NCI-H226 (cell line): ENCODE measurements around the gene WIZ.
"Not testable (repeated sequence)": the region's sequence is repeated elsewhere in the genome, so short reads cannot be mapped to it uniquely, and the experiment has no call there.

ENCODE experiments used
- DNase-seq: peaks from one replicate; pipeline ENCODE4 v3.0.0-alpha.2; 2015

Gene WIZ

GRCh38 chr19:15428956-15429824, 20.6 kb downstream of the WIZ start:
- no peak for DNase-seq

DNA sequence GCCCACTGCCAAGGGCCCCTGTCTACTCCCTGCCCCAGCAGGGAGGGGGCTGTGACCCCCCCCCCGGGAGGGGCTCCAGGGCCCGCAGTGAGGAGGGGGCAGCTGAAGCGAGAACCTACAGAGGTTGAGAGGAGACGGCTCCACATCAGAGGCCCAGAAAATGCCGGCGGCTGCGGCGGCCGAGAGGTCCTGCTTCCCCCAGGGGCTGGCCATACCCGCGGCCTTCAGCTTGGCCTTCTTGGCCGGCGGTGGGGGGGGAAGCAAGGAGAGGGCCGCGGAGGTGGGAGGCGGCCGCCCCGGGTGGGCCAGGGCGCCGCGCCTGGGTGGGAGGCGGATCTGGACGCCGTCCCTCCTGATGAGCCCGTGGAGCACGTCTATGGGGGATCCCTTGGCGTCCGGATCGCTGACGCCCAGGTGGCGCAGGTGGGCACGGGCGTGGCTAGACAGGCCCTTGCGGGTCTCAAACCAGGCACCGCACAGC, 21.7 kb downstream of the WIZ start:
- DNase-seq: no peak

- no peak for DNase-seq
These were observed 22.4 kb downstream of the WIZ start for GRCh38 chr19:15427350-15427700.

GRCh38 chr19:15426485-15427349, 23.0 kb downstream of the WIZ start:
- no peak for DNase-seq

GRCh38 chr19:15425321-15425950, 24.3 kb downstream of the WIZ start:
- DNase-seq: no peak

DNA sequence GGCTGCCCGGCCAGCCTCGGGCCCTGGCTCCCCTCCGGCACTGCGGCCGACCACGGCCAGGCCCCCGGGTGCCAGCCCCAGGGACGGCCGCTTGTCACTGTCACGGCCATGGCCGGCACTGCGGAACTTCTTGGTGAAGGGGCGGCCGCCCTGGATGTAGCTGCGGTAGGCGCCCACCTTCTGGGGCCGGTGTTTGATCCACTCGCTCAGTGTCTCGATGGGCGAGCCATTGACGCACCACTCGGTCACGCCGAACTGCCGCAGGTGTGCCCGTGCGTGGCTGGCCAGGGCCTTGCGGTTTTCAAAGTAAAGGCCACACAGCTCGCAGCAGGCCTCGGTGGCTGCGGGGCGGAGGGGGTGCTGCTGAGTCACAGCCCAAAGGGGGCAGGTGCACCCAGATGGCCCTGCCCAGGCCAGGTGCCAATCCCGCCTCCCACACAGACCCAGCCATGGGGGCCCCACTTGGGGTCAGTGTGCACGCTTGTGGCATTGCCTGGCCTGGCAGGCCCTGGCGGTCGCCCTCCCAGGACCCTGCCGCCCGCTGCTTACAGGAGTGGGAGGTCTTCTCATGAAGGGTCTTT, 25.0 kb downstream of the WIZ start:
- DNase-seq: no peak

GRCh38 chr19:15424121-15424520, 25.6 kb downstream of the WIZ start:
- DNase-seq: no peak

GRCh38 chr19:15423130-15423529, 26.6 kb downstream of the WIZ start:
- no peak for DNase-seq

DNA sequence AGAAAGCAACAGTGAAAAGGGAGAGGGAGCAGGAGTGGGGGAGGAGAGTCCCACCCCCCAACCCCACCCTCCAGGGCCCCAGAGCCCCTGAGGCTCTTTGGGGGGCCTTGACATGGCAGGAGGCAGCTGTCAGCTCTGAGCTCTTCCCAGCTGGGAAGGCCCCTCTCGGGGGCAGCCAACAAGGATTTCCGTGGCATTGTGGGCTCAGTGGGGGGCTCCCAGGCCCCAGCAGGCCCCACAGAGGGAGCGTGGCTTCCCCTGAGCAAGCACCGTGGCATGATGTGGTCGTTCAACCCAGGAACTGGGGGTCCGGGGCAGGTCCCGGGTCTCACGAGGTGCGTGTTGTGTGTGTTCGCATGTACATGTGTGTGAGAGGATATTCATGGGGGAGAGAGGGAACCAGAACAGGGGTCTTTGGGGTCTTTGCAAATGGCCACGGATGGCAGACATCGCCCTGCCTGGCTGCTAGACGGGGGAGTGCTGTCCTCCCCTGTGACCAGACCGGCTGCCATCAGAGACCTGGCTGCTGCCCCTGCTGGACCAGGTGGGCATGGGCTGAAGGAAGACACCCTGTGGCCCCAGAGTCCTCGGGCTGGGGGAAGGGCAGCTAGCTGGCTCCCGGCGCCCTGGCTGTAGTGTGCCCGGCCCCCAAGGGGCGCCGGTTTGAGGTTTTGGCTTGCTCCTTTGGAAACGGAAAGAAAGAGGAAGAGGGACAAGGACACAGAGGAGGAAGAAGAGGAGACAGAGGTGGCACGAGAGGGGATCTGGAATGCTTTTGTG, 27.3 kb downstream of the WIZ start:
- DNase-seq: no peak

DNA sequence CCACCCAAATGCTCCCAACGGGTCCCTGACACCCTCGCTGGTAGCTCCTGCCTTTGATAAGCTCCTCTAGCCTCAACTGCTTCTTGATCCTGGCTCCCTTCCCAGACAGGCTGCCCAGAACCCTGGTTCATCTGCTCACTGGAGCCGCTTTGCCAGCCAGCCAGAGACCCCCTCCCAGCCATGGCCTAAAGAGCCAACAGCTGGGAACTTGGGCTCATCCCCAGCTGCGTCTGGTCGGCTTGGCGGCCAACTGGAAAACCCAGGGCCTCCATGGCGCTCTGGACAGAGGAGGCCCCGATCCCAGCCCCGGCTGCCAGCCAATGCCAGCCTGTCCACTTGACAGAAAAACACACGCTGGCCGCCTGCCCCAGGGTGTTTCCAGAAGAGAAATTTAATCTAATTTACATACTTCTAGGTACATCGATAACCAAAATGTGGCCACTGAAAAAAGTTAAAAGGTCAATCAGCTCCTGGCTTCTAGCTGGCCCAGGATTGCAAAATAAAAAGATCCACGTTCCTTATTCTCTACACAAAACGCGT, 28.0 kb downstream of the WIZ start:
- DNase-seq: no peak

GRCh38 chr19:15421136-15421695, 28.5 kb downstream of the WIZ start:
- DNase-seq: no peak

DNA sequence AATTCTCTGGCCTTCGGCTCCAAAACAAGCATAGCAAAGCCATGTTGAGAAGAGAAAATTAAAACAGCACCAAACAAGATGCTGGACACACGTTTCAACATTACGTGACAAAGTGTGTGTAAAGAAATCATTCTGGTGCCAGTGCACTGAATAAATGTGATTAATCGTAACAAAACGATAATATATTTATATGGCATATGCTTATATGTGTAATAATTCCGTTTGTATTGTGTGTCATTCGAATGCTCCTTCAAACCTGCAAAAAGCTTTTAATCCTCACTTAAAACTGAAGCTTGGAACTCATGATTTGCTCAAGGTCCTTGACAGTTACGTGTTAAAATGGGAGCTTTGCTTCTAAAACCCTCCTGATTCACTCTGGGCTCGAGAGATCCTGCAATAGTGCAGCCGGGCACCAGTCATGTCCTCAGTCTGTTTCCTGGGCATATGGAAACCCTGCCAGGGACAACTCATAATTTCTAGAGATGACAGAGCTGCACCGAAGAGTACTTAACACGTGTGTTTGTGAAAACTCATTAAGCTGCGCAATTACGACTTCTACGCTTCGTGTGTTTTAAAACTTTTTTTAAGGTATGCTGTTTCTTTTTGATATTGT, 30.2 kb downstream of the WIZ start:
- DNase-seq: no peak

GRCh38 chr19:15418579-15419412, 31.0 kb downstream of the WIZ start, which contains the start of gene AKAP8L:
Gene AKAP8L, minus strand, starts transcription at chr19:15418988. Its CDS starts 65 bp downstream, at chr19:15418923.
- peak; percentile 98 for DNase-seq

DNA sequence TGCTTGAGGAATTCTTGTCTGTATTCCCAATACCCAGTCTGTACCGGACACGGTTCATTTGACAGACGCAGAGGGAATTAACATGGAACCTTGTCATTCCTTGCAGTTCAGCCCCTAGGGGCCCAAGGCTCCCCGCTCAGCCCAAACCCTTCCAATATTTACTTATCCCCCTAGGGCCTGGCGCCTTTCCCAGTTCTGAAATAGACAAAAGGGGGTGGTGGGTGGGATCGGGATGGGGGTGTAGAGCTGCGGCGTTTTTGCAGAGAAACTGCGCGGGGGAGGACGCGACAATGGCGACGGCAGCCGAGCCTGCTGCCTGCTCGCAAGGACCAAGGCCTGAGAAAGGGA, 31.6 kb downstream of the WIZ start:
- DNase-seq: no peak

- peak; percentile 7 for DNase-seq
These were observed 32.1 kb downstream of the WIZ start for GRCh38 chr19:15417699-15418098.

DNA sequence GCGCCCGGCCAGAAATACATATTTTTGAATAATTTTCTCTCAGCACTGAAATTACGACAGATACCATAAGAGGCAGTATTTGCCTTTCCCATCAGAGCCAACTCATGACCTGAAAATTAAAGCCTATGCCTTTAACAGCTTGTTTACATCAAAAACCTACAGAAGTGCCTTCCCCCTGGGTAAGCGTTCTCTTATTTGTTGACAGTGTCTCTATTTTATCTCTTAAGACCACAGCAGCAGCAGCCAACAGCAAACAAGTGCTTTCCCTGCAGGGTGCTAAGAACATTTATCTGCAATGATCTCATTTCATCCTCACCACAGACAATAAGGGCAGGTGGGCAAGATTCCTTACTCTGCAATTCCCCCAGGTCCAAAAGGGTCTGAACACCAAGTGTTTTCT, 36.9 kb downstream of the WIZ start:
- DNase-seq: no peak

DNA sequence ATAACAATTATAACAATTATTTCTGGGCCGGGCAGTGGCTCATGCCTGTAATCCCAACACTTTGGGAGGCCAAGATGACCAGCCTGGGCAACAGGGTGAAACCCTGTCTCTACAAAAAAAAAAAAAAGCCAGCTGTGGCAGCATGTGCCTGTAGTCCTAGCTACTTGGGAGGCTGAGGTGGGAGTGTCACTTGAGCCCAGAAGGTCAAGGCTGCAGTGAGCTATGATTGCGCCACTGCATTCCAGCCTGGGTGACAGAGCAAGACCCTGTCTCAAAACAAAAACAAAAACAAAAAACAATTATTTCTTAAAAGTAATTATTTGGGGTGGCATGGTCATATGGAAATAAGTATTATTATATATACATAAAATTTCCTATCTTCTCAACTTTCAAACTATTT, 38.4 kb downstream of the WIZ start:
- DNase-seq: not testable (repeated sequence)

DNA sequence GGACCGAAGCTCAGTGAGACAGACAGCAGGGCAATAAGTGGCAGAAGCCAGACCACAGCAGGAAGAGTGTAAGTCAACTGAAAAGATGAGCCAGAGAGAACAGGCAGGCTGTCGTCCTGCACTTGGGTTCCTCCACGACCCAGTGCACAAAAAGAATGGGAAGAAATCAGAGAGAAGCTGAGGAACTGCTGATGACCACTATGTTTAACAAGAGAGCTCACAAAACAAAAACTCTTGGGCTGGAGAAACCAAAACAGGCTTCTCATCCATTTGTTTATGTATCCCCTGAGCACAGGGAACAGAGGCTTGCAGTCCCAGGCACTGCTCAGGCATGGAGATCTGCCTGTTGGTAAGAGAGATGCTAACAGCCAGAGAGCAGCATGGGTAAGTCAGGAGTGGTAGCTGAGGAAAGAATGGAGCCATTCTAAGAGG, 45.0 kb downstream of the WIZ start:
- no peak for DNase-seq

GRCh38 chr19:15404097-15404779, 45.5 kb downstream of the WIZ start:
- DNase-seq: no peak

DNA sequence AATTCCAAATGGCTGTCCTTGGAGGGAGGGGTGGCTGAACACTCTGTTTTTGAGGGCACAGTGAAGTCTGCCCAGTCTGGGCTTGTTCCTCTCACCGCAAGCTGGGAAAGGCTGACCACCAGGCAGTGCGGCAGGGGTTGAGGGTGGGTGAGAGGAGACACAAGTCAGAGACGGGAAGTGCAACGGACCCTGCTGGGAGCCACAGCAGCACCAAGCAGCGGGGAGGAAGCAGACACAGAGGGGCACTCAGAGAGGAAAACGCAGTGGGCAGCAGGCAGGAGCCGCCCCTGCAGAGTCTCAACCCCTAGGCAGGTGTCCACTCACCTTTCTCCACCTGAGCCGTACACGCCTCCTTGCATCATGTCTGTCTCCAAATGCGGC, 46.6 kb downstream of the WIZ start:
- DNase-seq: no peak
